Globus pallidus (tissue), 1 donor: ENCODE data around the gene XIST.
"Not testable (repeated sequence)": the region's sequence is repeated elsewhere in the genome, so short reads cannot be mapped to it uniquely, and the experiment has no call there.

Source experiments
- DNase-seq: peaks from one replicate; pipeline ENCODE4 v3.0.0-alpha.2; 2015; ENCODE audit warnings: low spot score

XIST gene

DNA sequence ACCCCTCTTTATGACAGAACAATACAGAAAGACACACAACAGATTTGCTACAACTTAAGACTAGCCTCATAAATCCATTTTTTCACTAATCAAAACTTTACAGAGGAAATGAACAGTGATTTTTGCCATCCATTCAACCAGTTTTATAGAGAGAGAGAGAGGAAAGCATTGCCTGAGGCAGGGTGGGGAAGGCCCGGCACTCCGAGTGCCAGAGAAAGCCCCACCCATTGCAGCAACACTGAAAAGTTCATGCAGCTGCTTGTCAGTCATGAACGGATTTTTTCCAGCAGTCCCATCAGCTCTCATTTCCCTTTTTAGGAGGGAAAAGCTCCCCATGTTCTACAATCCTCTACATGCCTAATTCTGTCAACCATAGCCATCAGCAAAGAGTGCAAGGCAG, 52.6 kb downstream of the XIST start:
- no peak for DNase-seq

DNA sequence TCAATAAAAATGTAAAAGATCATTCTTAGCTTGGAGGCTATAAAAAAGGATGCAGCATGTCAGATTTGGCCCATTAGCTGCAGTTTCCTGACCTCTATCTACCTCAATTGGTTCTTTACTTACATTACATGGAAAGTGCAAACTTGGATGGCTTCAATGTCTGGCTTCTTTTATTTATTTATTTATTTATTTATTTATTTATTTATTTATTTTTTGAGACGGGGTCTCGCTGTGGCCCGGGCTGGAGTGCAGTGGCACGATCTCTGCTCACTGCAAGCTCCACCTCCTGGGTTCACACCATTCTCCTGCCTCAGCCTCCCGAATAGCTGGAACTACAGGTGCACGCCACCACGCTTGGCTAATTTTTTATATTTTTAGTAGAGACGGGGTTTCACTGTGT, 60.0 kb downstream of the XIST start:
- not testable (repeated sequence) for DNase-seq

- no peak for DNase-seq
Observed at GRCh38 chrX:73785493-73785892, 67.0 kb downstream of the XIST start.
